Stomach (tissue), 9 donors: Measurements from ENCODE around the gene CCND1. TPM values are rescaled to one million over a fixed set of nuclear protein-coding genes. Genes with fewer than 3 reads are reported as not detected.
"Not testable (repeated sequence)": the region's sequence is repeated elsewhere in the genome, so short reads cannot be mapped to it uniquely, and the experiment has no call there.

Experiments used
- DNase-seq, 2 donors: peaks; one replicate each; pipeline versions ENCODE4 v3.0.0 to v3.0.0-alpha.2; 2013 to 2019
- H3K27ac ChIP-seq, 5 donors: fragments of 200-600 bp in 4 of 5; sonication (generic) in 4 of 5; one replicate each; pipeline ENCODE4 v1.5.1; 2013 to 2019; ENCODE audit warnings: mild to moderate bottlenecking in 1 of 5, moderate library complexity in 1 of 5
- H3K27me3 ChIP-seq, 3 donors: fragments of 200-600 bp; sonication (generic); one replicate each; pipeline ENCODE4 v1.5.1; 2017 to 2019; ENCODE audit warnings: mixed run types in 1 of 3
- H3K36me3 ChIP-seq, 4 donors: fragments of 200-600 bp; sonication (generic); 1 replicate in 3 of 4; 2 replicates in 1 of 4; pipeline ENCODE4 v1.5.1; 2016 to 2019
- H3K4me1 ChIP-seq, 4 donors: fragments of 200-600 bp; sonication (generic); one replicate each; pipeline ENCODE4 v1.5.1; 2016 to 2019
- H3K4me3 ChIP-seq, 4 donors: fragments of 200-600 bp; sonication (generic) in 3 of 4; one replicate each; pipeline ENCODE4 v1.5.1; 2016 to 2019; ENCODE audit warnings: mild to moderate bottlenecking in 1 of 4
- H3K9me3 ChIP-seq, 4 donors: fragments of 200-600 bp; sonication (generic); one replicate each; pipeline ENCODE4 v1.5.1; 2016 to 2019
- CTCF ChIP-seq, 7 experiments: fragments of 450-650 bp in 4 of 7; fragments of 200-600 bp in 3 of 7; sonication (generic) in 3 of 7; IDR thresholded peaks; one replicate each; pipeline ENCODE4 v1.5.1; 2016 to 2019; ENCODE audit warnings: antibody characterized with exemption in 7 of 7, control low read depth in 2 of 7, mild to moderate bottlenecking in 1 of 7
- EP300 ChIP-seq: sonication (generic); formaldehyde crosslinking; IDR thresholded peaks from one replicate; pipeline ENCODE4 v1.6.1; 2017; ENCODE audit warnings: antibody characterized with exemption
- POLR2A ChIP-seq, 4 donors: fragments of 450-650 bp; IDR thresholded peaks; one replicate each; pipeline ENCODE4 v1.6.1; 2016; ENCODE audit warnings: antibody characterized with exemption in 4 of 4, control low read depth in 2 of 4, mild to moderate bottlenecking in 1 of 4, moderate library complexity in 1 of 4
- POLR2AphosphoS5 ChIP-seq, 3 donors: sonication (generic); formaldehyde crosslinking; IDR thresholded peaks; one replicate each; pipeline ENCODE4 v1.6.1; 2016; ENCODE audit warnings: antibody characterized with exemption in 3 of 3
- WGBS, 5 donors: extraction: QIAGEN DNeasy Blood & Tissue Kit in 3 of 5; methylation state at CpG; one replicate each; pipeline versions ENCODE4 v1.1.5 to v1.1.7; 2013 to 2018; 5-methylcytosine and 5-hydroxymethylcytosine counted together
- intact Hi-C: fragments of 100-400 bp; cut with DNase I; formaldehyde crosslinking; loops from one replicate; pipeline ENCODE4 v1.15.1; 2023; ENCODE audit warnings: low total_unique reads
- polyA plus RNA-seq, 3 donors: library from polyadenylated mRNA; stranded (reverse); fragments of 200-250 nt; gene quantifications; one replicate each; pipeline ENCODE4 v1.2.3, GENCODE V29; 2013
- total RNA-seq, 5 donors: library from RNA; depleted of rRNA; stranded (reverse); fragments of >200 nt; gene quantifications; one replicate each; pipeline versions ENCODE4 v1.1.0 to v1.2.3, GENCODE V29; 2014 to 2016
- donor health status: healthy with polysubstance abuse.
- donor health status: Bipolar disorder and iron deficiency.
- donor health status: healthy.

CCND1 gene
- total and polyA plus RNA-seq, 8 donors, result 17.6 to 293 (median 55.1) TPM

DNA sequence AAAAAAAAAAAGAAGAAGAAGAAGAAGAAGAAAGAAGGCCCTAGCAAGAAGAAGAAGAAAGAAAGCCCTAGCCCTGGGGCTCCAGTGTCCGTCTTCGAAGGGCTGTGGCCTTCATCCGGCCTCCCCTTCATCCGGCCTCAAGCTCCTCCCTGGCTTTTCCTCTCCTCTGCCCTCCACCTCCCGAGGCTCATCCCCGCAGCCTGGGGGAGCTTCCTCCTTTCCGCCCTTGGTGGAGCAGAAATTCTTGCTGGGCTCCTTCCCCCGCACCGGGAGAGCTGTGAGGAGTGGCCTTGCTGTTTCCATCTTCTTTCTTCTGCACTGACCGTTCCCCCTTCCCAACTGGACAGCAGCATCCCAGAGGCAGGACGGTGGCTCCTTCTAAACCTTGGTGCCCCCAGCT, 43.7 kb downstream of the CCND1 start:
- H3K27ac ChIP-seq, result no peak overlapping the region
- H3K36me3 ChIP-seq, result no peaks in the 10 kb centered on the region
- H3K27me3 ChIP-seq, result peaks cover 0 to 28% (median 4%) of the 10 kb centered on the region in 3 donors
- DNase-seq, result no peak
- H3K9me3 ChIP-seq, result no peaks in the 10 kb centered on the region
- TF ChIP-seq POLR2AphosphoS5 (IDR thresholded peaks at IDR 0.05), result no peak
- TF ChIP-seq EP300, result no peak
- no peak for TF ChIP-seq POLR2A (IDR thresholded peaks at IDR 0.05)
- no peak for TF ChIP-seq CTCF (IDR thresholded peaks at IDR 0.05)
- intact Hi-C loops, result loop anchor here (5.0 kb wide), 1 partner anchor 508 kb away; no protein-coding TSS in a partner anchor
- WGBS, 5 donors, result 69 to 85% (median 83%) methylated on average over 10 to 11 of the region's 11 CpGs
- no peak overlapping the region for H3K4me3 ChIP-seq
- peaks cover 5 to 7% (median 6%) of the 10 kb centered on the region in 4 donors for H3K4me1 ChIP-seq

DNA sequence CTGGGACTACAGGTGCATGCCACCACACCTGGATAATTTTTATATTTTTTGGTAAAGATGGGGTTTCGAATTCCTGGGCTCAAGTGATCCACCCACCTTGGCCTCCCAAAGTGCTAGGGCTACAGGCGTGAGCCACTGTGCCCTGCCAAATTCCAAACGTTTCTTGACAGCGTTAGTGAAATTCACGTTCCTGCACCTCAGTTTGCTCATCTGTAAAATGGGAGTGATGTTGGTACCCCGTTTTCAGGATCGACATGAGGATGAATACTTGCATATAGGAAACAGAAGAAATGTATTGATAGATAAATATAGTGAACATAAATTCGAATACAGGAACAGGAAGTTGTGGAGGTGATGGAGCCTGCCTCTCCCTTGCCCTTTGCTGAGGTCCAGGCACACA, 44.4 kb downstream of the CCND1 start:
- intact Hi-C loops, result loop anchor here (5.0 kb wide), 1 partner anchor 507 kb away; no protein-coding TSS in a partner anchor

GRCh38 chr11:69686452-69686851, 45.5 kb downstream of the CCND1 start:
- intact Hi-C loops, result loop anchor here (5.0 kb wide), 1 partner anchor 506 kb away; no protein-coding TSS in a partner anchor
- H3K4me1 ChIP-seq, result peaks cover 5 to 7% (median 6%) of the 10 kb centered on the region in 4 donors

More for the DNA sequence above, 44.4 kb downstream of the CCND1 start:
- Histone ChIP-seq H3K9me3 (no peaks in the 10 kb centered on the region), H3K4me3 (no peak overlapping the region), H3K27me3 (peaks cover 0 to 28% (median 4%) of the 10 kb centered on the region in 3 donors), H3K4me1 (peaks cover 5 to 7% (median 6%) of the 10 kb centered on the region in 4 donors), H3K27ac (no peak overlapping the region), H3K36me3 (no peaks in the 10 kb centered on the region)
- 56 to 73% (median 63%) methylated on average over 8 of the region's 8 CpGs for WGBS, 5 donors
- TF ChIP-seq EP300 (no peak), POLR2AphosphoS5 (IDR thresholded peaks at IDR 0.05) (no peak), POLR2A (IDR thresholded peaks at IDR 0.05) (no peak), CTCF (IDR thresholded peaks at IDR 0.05) (no peak)
- DNase-seq, result no peak

GRCh38 chr11:69686856-69687255, 45.9 kb downstream of the CCND1 start:
- Histone ChIP-seq H3K36me3 (no peaks in the 10 kb centered on the region), H3K27ac (no peak overlapping the region), H3K4me1 (peaks cover 5 to 7% (median 6%) of the 10 kb centered on the region in 4 donors), H3K27me3 (peaks cover 0 to 28% (median 4%) of the 10 kb centered on the region in 3 donors), H3K9me3 (no peaks in the 10 kb centered on the region), H3K4me3 (no peak overlapping the region)
- intact Hi-C loops, result loop anchor here (5.0 kb wide), 1 partner anchor 505 kb away; no protein-coding TSS in a partner anchor
- TF ChIP-seq CTCF (IDR thresholded peaks at IDR 0.05) (no peak), EP300 (no peak), POLR2AphosphoS5 (IDR thresholded peaks at IDR 0.05) (no peak), POLR2A (IDR thresholded peaks at IDR 0.05) (no peak)
- WGBS, 5 donors, result 81 to 95% (median 89%) methylated on average over 7 to 8 of the region's 8 CpGs
- DNase-seq, result no peak

More at GRCh38 chr11:69686452-69686851, 45.5 kb downstream of the CCND1 start:
- H3K9me3 ChIP-seq, result no peaks in the 10 kb centered on the region
- H3K27me3 ChIP-seq, result peaks cover 0 to 28% (median 4%) of the 10 kb centered on the region in 3 donors
- H3K36me3 ChIP-seq, result no peaks in the 10 kb centered on the region
- 69 to 89% (median 72%) methylated on average over 11 to 13 of the region's 13 CpGs for WGBS, 5 donors
- TF ChIP-seq POLR2A (IDR thresholded peaks at IDR 0.05) (no peak), EP300 (no peak), POLR2AphosphoS5 (IDR thresholded peaks at IDR 0.05) (no peak), CTCF (IDR thresholded peaks at IDR 0.05) (no peak)
- H3K4me3 ChIP-seq, result no peak overlapping the region
- no peak for DNase-seq
- no peak overlapping the region for H3K27ac ChIP-seq

GRCh38 chr11:69687969-69688771, 47.2 kb downstream of the CCND1 start:
- peak in 1 of 2 donors; percentile 81 for DNase-seq
- H3K27me3 ChIP-seq, result peaks cover 0 to 35% (median 4%) of the 10 kb centered on the region in 3 donors
- not testable (repeated sequence) for H3K36me3 ChIP-seq, H3K4me3 ChIP-seq, H3K4me1 ChIP-seq, H3K27ac ChIP-seq, H3K9me3 ChIP-seq
- 42 to 57% (median 51%) methylated on average over 5 of the region's 5 CpGs for WGBS, 5 donors
- intact Hi-C loops, result loop anchor here (5.0 kb wide), 1 partner anchor 504 kb away; no protein-coding TSS in a partner anchor
